SK-N-SH treated with all-trans-retinoic acid at 6 μM for 48 hours (cell line): ENCODE results near the gene NPB.

Source experiments
- BACH2 ChIP-seq: fragments of 250-450 bp; sonication (Bioruptor Pico); IDR thresholded peaks from 2 replicates; pipeline ENCODE4 v1.9.0; 2021; ENCODE audit warnings: mild to moderate bottlenecking, borderline replicate concordance
- OSR1 ChIP-seq: fragments of 250-450 bp; sonication (Bioruptor Pico); IDR thresholded peaks from 2 replicates; pipeline ENCODE4 v1.8.0; 2022; ENCODE audit warnings: moderate library complexity, mild to moderate bottlenecking, inconsistent platforms
- TOX ChIP-seq: fragments of 250-450 bp; sonication (Bioruptor Pico); IDR thresholded peaks from 2 replicates; pipeline ENCODE4 v1.8.0; 2021; ENCODE audit warnings: mild to moderate bottlenecking, moderate library complexity, borderline replicate concordance
- TSHZ2 ChIP-seq: fragments of 250-450 bp; sonication (Bioruptor Pico); IDR thresholded peaks from 2 replicates; pipeline ENCODE4 v1.5.0; 2020; ENCODE audit warnings: mild to moderate bottlenecking, moderate library complexity
- ZC3H10 ChIP-seq: fragments of 250-450 bp; sonication (Bioruptor Pico); IDR thresholded peaks from 2 replicates; pipeline ENCODE4 v1.5.1; 2021; ENCODE audit warnings: mild to moderate bottlenecking, moderate library complexity
- ZFP30 ChIP-seq: fragments of 450-650 bp; formaldehyde crosslinking; IDR thresholded peaks from 2 replicates; pipeline ENCODE4 v1.5.0; 2022; ENCODE audit warnings: mild to moderate bottlenecking, moderate library complexity

DNA sequence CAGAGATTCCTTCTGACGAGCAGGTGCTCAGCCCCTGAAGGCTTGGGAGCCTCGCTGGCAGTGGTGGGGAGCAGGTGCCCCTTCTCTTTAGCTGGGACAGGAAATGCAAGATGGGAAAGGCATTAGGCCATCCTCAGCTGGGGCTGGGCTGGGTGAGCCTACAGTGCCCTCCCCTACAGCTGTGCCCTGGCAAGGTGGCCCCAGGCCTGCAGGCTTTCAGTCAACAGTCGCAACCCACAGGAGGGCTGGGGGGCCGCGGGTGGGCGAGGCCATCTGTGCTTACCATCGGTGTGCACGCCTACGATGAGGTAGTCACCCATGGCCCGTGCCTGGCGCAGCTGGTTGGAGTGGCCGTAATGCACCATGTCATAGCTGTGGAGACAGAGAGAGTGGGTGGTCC is 7.2 kb downstream of the NPB start:
- TF ChIP-seq ZFP30 (CRISPR knock-in tag), result no peak
- no peak for TF ChIP-seq TOX
- TF ChIP-seq TSHZ2, result no peak
- no peak for TF ChIP-seq BACH2 (CRISPR knock-in tag)
- no peak for TF ChIP-seq OSR1
- TF ChIP-seq ZC3H10 (CRISPR knock-in tag), result no peak
